Measurements from ENCODE around the gene IQGAP2.

The IQGAP2 gene

DNA sequence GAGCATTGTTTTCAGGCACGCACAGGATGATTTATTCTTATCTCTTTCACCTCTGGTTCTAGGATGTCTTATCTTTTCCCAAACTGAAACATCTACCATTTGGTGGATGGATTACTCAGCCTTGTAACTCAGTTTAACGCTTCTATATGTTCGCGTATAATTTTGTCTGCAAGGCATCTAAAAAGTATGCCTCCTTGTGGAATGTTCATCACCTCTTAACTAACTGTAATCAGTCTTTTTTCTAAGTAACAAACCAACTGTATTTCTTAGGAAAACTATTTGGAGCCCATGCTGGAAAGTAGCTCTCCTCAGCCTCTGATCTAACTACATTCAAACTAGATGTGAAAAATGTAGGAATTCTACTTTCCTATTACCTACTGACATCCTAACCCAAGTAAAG lies 231.6 kb downstream of the IQGAP2 start:
- TF ChIP-seq, protein P1, sequence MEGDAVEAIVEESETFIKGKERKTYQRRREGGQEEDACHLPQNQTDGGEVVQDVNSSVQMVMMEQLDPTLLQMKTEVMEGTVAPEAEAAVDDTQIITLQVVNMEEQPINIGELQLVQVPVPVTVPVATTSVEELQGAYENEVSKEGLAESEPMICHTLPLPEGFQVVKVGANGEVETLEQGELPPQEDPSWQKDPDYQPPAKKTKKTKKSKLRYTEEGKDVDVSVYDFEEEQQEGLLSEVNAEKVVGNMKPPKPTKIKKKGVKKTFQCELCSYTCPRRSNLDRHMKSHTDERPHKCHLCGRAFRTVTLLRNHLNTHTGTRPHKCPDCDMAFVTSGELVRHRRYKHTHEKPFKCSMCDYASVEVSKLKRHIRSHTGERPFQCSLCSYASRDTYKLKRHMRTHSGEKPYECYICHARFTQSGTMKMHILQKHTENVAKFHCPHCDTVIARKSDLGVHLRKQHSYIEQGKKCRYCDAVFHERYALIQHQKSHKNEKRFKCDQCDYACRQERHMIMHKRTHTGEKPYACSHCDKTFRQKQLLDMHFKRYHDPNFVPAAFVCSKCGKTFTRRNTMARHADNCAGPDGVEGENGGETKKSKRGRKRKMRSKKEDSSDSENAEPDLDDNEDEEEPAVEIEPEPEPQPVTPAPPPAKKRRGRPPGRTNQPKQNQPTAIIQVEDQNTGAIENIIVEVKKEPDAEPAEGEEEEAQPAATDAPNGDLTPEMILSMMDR (conservative IDR thresholded peaks at IDR 0.05) = no peak
- H3K27ac ChIP-seq = no peak overlapping the region

DNA sequence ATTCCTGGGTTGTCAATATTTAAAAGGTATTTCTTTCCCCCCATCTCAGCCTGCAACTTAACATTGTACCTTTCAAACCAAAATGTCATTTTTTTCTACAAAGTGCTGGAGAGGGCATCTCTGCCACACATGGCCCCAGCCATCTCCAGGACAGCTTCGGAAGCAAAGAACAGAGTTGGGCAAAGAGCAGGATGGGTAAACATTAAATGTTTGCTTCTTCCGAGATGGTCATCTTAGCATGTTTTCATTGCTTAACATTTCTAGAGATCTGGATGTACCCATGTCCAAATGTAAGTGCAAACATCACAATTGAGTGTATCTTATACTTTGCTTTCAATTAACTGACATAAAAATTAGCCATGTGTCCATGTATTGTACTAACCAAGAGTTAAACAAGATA lies 234.4 kb downstream of the IQGAP2 start:
- H3K27ac ChIP-seq = peak overlapping the region; percentile 36; the same call in 1 of the 2 replicates
- TF ChIP-seq, protein P1 (conservative IDR thresholded peaks at IDR 0.05) = no peak

- TF ChIP-seq, protein P1 (conservative IDR thresholded peaks at IDR 0.05) = no peak
- peak overlapping the region; percentile 36; the same call in 1 of the 2 replicates for H3K27ac ChIP-seq
Observed at GRCh38 chr5:76638479-76638878, 235.4 kb downstream of the IQGAP2 start.

DNA sequence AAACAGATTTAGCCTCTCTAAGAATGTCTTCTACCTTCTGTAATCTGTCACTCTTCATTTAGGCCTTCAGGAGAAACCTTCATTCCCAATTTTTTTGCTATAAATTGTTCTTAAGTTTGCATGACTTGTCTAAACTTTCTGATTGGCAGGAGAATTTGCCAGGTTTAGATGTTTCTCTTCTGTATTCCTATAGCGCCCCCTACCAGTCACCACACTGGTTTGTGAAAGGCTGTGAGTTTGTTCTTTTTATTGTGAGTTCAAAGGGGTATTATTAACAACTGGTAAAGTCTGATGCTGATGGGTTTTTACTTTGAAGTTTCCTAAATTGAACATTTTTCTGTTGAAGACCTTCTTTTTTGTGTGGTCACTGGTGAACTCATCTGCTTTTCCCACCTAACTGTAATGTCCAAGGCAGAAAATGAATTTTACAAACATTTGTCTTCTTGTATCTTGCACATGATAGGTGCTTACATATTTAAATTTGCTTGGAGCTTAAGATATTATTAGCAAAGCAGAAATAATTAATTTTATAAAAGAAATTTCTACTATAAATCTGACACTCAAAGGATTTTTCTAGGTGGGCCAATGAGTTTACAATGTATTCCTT lies 238.5 kb downstream of the IQGAP2 start:
- H3K27ac ChIP-seq = no peak overlapping the region
- TF ChIP-seq, protein P1 (conservative IDR thresholded peaks at IDR 0.05) = peak; percentile 66

- TF ChIP-seq, protein P1 (conservative IDR thresholded peaks at IDR 0.05) = no peak
- no peak overlapping the region for H3K27ac ChIP-seq
Observed at GRCh38 chr5:76642390-76643040, 239.4 kb downstream of the IQGAP2 start.

GRCh38 chr5:76643371-76643770 lies 240.3 kb downstream of the IQGAP2 start:
- H3K27ac ChIP-seq = no peak overlapping the region
- TF ChIP-seq, protein P1 (conservative IDR thresholded peaks at IDR 0.05) = no peak

DNA sequence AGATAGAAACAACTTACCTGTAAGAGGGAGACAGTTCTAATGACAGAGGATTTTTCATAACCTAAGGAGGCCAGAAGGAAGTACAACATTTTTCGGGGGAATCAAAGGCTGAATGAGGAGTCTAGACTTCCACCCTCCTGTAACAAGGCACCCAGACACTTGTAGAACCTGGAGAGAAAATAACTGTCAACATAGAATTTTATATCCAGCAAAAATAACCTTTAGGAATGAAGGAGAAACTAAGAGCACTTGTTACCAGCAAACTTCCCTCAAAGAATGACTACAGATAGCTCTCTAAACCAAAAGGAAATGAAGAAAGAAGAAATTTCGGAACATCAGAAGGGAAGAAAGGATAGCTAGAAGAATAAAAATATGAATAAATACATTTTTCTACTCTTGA lies 246.1 kb downstream of the IQGAP2 start:
- TF ChIP-seq, protein P1 (conservative IDR thresholded peaks at IDR 0.05) = no peak
- no peak overlapping the region for H3K27ac ChIP-seq

Measured in VCaP (cell line).